HG02870 (cell line): ENCODE data around the gene SLC26A2.

Experiments
- ATAC-seq: cut with Tn5 transposase; IDR thresholded peaks from one replicate; pipeline ENCODE4 v1.9.1; 2021; ENCODE audit warnings: mild to moderate bottlenecking, moderate library complexity; ENCODE audit not compliant: unreplicated experiment

The SLC26A2 gene

DNA sequence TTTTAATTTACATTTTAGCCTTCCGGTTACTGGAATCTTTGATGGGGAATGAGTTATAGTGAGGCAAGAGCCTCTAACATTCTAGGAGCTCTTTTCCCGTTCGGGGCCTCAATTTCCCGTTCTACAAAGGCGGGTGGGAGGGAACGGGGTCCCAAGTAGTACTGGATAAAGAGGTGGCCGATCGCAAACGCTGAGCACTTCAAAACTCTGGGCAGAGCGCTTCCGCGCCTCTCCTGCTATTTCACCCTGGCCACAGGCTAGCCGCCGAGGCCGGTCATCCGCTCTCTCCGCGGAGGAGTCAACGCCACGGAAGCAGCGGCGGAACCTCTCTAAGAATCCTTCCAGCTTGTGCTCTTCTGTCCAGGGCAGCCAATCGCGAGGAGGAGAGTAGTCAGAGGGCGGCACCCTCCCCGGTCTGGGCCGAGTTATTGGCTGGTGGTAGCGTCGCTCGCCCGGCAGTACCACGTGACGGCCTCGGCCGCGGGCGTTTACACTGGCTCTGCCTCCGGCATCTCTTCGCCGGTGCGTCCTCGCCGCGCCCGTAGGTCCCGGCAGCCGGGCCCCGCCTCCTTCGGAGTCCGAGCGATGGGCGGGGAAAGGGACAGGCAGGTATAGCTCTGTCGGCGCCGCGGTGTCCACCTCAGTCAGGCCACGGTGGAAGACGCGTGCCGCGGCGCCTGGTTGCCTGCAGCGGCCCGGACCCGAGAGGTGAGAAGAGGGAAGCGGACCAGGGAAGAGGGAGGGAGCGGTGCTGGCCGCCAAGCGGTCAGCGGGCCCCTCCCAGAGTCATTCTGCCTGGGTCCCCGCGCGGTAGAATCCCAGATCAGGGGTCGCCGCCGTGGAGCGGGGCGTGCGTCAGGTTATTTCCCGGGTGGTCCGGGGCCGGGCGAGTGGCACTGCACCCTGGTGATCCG is at the start of gene SLC26A2:
Gene SLC26A2, plus strand, starts transcription at position 487 of the 914 bp plus-strand sequence. CDS start 16,895 bp downstream, outside the sequence.
- peak; percentile 98 for ATAC-seq

DNA sequence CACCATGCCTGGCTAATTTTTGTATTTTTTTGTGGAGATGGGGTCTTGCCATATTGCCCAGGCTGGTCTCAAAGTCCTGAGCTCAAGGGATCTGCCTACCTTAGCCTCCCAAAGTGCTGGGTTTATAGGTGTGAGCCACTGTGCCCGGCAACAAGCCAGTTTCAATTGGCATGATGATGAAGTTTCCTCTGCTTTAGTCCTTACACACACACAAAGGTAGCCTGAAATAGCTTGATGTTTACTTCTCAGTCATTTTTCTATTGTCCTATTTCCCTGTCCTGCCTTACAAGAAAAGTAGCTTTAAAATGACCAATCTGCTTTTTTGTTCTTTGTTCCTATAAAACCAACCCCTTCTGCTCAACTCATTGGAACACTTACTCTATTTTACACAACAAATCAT is 49.5 kb upstream of the SLC26A2 start:
- ATAC-seq, result no peak

DNA sequence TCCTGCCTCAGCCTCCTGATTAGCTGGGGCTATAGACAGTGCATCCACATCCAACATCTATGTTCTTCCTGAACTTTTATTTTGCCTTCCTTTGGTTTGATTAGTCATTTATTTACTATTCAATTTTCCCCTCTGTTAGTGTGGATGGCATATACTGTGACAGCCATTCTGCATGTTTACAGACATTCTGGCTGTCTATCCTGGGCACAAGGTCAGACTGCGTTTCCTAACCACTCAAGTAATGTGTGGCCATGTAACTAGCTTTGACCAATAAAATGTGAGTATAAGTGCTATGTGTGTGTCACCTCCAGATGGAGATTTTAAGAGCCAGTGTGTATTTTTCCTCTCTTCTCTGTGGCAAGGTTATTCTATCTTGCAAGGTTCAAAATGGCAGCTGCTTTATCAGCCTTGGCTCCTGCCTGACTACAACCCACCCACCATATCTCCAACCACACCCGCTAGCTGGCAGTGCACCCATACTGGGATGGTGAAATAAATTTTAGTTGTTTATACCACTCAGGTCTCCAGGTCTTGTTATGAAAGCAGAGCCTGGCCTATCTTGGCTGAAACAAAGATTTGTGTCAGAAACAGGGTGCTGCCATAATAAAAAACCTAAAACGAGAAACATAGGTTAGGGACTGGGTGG is 48.2 kb upstream of the SLC26A2 start:
- no peak for ATAC-seq

DNA sequence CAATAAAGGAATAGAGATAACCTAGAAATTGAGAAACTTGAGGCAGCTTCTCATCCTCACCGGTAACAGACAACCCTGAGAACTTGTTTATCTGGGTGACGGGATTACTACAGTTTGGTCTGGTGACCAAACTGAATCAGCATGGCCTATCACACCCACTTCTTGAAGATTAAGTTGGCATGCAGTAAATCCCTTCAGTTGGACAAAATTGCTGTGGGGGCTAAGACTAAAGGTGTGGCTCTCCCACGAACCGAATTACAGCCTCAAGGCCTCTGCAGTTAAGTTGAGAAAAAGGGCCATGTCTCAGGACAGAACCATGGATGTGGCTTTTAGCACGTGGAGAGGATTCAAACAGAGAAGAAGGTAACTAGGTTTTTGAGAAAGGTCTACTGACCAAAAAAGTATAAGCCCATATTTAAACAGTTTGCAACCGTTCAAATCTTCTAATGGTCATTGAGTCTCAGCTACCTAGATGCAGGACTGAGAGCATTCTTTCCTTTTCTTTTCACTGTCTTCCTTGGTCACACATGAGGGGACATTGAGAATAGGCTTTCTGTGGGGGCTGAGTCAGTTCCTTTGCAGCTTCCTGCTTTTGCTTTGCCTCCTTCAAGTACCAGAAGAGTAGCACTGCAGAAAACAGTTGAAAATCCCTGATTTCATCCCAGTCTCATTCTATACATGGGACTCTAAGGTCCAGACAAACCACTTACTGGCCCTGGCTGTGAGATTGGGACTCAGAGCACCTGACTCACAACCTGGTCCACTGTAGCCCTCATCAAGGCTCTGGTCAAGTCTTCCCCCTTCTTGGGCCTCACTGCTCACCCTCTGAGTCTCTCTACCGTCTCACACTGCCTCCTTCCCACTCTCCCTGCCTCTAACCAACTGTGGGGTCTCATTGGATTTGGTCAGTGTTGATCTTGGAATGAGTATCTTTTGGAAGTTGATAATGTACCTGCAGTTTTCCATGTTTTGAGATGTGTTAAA is 46.8 kb upstream of the SLC26A2 start:
- no peak for ATAC-seq

DNA sequence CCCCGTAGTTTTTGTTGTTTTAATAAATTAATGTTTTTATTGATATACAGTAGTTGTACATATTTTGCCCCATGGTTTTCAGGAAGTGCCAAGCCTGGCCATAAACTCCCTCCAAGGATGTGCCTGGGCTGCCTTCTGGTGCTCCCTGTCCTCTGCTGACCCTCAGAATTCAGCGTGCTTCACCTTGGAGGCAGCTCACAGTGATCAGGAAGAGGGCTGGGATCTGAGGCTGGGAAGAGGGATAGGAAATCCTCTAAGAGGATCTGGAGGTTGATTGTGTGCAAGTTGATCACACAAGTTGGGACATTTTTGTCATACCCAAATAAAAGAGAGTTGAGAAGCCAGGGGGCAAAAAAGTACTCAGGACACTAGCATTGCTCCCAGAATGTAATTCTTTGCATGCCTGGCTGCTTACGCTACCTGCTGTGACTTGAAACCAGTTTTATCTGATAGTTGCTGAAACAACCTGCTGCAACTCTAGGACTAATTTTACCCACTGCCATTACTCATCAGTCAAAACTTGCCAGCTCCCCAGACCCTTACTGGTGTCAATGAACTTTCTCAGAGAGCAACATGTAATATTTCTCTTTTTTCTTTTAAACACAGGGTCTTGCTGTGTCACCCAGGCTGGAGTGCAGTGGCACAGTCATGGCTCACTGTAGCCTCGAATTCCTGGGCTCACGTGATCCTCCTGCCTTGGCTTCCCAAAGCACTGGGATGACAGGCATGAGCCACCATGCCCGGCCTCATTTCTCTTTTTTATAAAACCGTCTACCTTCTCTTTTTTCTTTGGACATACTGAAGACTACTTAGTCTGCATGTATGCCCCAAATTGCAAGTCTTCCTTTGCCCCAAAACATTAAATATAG is 44.9 kb upstream of the SLC26A2 start:
- ATAC-seq, result no peak

DNA sequence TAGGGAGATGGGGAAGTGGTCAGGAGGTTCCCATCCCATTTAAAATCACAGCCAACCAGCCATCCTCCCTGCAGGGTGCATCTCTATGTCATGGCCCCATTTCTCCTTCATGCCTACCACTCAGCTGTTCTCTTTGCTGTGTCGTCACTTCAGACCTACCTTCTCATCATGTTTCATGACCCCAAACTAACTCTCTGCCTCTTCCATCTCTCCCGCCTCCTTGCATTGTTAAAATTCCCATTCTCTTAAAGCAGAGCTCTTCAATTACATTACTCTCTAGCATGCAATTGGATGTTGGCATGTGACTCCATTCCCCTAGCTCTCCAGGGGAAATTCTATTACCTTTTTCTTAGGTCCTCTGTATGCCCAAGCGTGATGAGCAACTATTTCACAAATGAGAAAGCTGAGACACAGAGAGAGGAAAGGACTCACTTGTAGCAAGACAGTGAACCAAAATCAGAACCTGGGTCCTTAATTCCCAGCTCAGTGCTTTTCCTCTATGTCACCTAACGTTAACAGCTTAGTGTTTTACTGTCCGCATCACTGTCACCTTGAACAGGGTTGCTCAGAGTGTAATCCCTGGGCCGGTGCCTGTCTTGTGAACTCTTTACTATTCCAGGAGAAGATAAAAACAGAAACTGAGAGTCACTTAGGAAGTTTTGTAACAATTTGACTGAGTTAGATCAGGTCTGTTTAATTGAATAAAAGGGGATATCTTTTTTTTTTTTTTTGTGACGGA is 44.1 kb upstream of the SLC26A2 start:
- no peak for ATAC-seq

DNA sequence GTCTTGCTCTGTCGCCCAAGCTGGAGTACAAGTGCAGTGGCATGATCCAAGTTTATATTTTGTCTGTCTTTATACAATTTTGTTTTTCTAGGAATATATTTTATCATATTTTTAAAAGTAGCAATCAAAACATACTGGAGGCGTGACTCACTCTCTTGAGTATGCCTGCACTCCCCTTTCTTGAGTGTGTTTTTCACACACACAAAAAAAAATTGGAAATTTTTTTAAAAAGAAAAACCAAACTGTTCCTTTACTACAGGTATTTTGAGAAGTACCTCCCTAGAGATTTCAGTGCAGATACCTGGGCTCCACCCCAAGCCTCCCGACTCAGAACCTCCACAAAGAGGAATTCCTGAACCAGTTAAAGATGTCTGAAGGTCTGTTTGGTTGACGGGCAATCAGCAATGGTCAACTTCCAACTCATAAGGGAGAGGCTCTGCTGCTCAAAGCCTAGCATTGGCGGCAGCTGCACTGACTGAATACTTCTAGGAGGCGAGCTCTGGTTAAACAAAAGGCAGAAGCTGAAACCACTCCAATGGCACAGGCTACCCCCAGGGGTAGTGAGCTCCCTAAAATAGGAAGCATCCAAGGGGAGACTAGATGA is 43.4 kb upstream of the SLC26A2 start:
- ATAC-seq, result no peak

DNA sequence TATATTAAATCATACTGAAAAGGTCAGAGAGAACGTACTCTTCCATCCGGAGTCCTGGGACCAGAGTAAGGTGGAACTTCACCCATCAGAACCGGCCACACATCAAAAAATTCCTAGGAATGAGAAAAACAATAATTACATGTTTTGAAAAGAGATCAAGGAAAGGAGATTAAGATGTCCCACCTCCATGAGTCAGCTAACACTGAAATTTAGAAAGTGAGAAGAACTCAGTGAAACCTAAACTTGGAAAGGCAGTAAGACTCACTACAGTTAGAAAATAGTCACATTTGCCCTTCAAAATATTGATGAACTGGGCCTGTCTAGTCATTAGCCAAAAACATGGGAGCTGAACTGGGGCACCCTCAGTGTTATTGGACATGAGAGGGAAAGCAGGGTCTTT is 39.0 kb upstream of the SLC26A2 start:
- ATAC-seq, result no peak

DNA sequence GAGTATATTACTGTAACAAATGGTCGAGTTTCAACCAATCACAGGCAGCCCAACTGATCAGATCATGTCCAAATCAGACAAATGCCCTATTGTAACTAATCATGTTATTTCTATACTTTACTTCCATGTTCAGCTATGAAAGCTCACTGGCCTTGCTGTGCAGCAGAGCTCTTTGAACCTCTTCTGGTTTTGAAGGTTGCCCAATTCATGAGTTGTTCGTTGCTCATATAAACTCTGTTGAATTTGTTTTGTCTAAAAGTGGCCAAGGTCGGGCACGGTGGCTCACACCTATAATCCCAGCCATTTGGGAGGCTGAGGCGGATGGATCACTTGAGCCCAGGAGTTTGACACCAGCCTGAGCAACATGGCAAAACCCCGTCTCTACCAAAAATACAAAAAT is 37.6 kb upstream of the SLC26A2 start:
- no peak for ATAC-seq

DNA sequence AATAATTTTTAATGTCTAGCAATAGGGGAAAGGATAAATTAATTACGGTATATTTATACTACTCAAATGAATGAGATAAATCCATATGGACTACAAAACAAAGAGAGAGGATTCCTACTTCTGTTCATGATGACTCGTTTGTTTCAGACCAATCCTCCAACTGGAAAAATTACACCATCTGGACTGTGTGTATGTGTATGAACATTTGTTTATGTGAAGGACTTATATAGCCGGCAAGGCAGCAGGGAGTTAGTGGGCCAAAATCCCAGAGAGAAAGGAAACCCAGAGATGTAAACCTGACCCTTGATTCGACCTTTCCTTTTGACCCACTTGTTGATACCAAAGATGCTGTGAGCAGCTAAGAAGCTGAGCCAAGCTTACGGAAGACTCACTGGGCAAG is 36.1 kb upstream of the SLC26A2 start:
- no peak for ATAC-seq

DNA sequence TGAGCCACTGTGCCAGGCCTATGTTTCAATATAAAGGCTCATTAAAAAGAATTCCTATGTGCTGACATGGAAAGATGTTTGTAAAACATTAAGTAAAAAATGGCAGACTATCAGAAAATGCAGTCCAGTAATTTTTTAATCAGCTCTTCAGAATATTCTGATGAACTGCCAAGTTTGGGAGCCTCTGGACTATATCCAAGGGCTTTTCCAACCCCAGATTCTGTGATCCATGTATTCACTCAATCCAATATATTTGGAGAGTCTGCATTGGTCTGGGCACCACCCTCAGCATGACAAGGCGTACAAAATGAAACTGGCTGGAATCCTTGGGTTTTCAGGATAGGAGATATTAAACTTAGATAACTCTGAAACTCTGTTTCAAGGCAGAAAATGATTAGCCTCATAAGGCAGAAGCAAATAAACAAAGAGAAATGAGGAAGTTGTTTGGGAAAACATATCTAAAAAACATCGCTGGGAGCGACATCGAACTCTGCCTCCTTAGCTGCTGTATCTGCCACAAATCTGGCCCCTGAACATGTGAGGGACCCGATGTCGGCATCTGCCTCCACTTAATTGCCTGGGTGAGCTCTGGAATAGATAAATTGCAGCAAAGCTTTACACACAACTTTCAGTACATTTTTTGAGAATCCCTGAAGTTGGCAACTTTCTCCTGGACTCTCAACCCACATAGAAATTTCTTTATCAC is 30.4 kb upstream of the SLC26A2 start:
- no peak for ATAC-seq

DNA sequence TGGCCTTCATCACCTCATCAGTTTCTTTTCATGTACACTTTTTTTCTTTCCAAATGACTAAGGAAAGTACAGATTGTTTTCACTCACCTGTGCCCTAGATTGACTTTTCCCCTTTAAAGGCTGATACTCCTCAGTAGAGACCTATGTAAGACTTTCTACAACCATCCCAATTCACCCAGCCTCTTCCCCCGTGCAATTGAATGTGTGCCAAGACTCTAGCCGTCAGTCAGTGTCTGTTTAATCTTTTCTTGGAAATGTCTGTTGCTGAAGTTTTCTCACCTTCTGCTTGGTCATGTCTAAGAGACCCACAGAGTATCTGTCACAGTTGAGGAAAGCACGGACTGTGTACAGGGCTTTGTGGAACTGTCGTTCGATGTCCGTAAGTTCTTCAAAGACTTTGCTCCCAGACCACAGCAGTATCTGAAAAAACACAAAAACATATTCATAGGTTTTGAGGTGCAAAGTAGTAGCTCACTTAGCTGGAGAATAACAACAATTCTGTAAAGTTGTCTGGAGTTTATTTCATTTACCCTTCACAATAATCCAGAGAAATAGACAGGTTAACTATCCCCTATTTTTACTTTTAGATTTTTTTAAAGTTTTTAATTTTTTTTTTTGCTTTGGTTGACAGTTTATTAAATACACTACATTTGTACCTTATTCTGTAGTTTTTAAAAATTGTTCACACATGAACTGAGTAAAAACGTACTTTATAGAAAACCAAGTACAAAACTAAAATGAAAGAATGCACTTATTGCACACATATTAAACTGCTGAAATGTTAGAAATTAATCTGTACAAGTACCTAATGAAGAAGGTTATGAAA is 29.6 kb upstream of the SLC26A2 start:
- ATAC-seq, result no peak

DNA sequence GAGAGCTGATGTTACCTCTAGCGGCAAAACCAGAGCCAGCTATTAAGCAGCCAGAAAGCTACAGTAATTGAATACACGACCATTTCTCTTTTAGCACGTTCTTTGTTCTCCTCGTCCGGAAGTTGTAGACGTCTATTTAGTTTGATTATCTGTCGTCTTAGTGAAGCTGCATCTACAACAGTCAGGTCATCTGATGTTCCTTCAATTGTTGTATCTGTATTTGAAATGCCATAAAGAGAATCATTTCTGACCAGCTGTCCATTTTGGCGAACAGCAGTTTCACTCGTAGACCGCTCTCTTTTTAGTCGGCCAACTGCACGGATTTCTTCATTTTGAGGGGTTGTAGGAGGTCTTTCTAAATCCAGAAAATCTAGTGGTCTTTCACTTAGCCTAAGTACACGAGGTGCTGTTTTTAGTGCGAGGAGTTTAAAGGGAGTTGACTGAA is 28.5 kb upstream of the SLC26A2 start:
- ATAC-seq, result no peak

DNA sequence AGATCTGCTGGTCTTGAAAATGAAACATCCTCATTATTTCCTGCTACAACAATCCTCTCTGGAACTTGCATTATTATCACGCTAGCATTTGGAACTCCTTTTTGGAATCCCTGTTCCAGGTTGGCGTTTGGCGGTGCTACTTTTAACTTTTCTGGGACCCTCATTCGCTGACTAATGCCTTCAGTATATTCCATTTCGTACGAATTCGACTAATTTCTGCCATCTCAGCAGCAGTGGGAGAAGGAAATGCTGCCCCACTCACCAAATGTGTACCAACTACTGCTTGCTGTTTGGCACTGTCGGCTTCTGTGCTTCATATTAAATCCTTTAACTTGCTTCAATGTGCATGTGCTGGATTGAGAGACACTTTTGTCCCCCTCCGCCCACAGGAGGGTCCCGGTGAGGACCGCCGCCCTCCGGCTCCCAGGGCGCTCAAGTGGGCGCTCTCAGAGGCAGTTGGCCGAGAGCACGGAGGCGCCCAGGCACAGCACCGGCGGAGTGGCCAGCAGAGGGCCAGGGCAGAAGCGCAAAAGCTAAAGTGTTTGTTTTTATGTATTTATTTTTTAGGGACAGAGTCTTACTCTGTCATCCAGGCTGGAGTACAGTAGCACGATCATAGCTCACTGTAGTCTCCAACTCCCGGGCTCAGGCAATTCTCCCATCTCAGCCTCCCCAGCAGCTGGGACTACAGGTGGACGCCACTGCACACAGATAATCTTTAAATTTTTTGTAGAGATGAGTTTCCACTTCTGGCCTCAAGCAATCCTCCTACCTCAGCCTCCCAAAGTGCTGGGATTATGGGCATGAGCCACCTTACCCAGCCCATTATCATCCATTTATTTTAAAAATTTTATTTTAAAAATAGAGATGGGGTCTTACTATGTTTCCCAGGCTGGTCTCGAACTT is 27.9 kb upstream of the SLC26A2 start:
- ATAC-seq, result no peak

DNA sequence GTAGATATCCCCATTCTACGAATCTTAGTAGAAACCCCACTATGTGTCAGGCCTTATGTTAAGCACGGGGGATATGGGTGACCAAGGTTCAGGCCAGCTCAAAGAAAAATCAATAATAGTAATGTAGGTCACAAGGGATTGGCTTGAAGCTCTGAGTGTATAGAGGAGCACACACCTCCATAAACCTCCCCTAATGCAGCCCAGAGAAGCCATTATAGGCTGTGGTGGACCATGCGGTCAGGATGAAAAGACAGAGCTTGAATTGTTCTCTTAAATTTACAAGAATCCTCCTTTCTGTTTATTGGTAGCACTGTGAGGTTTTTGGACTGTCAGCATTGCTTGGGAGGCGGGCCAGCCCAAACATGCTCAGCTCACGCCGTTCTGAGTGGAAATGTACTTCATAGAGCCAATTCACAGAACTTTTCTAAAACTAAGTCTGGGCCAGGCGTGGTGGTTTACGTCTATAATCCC is 25.1 kb upstream of the SLC26A2 start:
- no peak for ATAC-seq

DNA sequence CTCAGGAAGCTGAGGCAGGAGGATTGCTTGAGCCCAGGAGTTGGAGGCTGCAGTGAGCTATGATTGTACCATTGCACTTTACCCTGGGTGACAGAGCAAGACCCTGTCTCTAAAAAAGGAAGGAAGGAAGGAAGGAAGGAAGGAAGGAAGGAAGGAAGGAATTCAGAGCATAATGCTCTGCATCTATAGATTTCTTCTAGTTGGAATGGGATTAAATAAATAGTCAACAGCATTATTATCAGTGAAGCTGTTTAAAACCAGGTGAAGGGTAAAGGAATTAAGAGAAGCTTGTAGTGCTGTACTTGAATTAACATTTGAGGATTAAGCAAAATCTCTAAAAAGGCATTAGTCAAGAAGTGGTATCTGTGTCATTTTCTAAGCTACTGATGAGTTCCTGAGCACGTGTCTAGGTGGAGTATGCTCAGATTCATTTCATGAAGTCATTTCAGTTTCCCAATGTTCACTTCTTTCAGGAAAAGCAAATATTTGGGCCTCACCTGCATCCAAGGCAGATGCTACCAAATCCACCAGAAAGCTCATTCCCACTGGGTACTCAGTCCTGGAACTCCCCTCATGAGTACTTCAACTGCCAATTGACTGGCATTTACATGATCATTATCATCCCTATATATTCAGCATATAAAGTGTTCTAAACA is 24.4 kb upstream of the SLC26A2 start:
- no peak for ATAC-seq
